NCI-H748 treated with DMSO at 0.1 percent for 48 hours (cell line): Measurements from ENCODE around the gene CANT1.
A peak's percentile ranks its signal among the peaks of the same experiment; 100 is the strongest.
"Not testable (repeated sequence)": the region's sequence is repeated elsewhere in the genome, so short reads cannot be mapped to it uniquely, and the experiment has no call there.

ENCODE experiments used
- DNase-seq: peaks from one replicate; lab custom pipeline; 2025; lab: John Stamatoyannopoulos, UW

The CANT1 gene

DNA sequence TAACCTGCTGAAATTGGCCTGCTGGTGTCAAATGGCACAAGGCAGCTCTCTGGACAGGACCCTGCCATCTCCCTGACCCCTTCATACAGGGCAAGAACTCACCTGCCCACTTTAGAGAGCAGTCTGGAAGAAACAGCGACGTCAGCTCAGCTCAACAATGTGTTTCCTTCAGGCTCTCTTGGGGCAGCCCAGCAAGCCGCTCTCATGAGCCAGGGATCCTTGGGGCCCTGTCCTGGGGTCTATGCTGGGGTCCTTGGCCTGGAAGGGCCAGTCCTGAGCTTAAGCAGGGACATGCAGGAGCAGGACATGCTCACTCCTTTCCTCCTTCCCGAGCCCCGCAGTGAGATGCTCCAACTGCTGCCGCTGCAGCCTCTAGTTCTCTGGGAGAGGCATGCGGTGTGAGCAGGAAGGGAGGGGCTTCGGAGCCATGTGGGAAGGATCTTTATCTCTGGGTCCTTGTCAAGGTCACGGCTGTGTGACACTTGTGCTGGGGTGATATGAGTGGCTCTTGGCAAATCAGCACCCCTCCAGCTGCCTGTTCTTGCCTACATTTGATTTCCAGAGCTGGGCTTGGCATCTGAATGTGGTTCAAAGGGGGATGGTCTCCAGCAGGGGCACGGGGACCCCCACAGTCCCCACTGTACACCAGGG, 17.8 kb upstream of the CANT1 start:
- no peak for DNase-seq

DNA sequence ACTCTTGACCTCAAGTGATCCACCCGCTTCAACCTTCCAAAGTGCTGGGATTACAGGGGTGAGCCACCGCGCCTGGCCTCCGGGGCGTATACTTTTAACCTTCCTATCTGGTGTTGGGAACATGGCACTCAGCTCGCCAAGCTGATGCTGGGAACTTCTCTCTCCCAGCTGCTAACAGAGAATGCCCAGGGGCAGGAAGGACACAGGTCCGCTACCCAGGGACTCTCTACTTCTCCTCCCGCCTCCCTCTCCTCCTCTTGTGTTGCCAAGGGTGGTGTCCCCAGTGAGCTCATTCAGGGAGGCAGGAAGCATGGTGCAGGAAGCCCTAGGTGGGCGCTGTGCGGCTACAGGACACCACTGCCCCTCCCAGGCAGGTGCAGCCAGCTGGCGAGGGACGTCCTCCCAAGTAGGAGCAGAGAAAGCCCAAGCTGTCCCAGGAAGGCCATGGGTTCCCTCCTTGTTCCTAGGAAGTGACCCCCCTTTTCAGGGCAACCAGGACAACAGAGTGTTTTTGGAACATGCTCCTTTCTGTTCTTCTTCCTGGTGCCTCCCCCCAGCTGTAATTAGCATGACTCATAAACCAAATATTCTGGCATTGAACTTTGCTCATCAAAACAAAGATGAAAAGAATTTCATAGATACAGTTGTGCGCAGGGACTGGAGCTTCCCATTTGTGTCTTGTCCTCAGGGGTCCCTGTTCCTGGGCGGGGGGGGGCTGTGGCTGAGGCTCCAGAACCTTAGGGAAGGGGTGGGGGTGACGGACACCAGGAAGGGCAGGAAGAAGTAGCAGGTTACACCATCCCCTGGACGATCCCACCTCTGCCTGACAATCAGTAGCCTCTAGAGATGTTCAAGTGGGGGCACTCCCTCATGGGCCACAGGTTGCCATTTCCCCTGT, 17.1 kb upstream of the CANT1 start:
- no peak for DNase-seq

DNA sequence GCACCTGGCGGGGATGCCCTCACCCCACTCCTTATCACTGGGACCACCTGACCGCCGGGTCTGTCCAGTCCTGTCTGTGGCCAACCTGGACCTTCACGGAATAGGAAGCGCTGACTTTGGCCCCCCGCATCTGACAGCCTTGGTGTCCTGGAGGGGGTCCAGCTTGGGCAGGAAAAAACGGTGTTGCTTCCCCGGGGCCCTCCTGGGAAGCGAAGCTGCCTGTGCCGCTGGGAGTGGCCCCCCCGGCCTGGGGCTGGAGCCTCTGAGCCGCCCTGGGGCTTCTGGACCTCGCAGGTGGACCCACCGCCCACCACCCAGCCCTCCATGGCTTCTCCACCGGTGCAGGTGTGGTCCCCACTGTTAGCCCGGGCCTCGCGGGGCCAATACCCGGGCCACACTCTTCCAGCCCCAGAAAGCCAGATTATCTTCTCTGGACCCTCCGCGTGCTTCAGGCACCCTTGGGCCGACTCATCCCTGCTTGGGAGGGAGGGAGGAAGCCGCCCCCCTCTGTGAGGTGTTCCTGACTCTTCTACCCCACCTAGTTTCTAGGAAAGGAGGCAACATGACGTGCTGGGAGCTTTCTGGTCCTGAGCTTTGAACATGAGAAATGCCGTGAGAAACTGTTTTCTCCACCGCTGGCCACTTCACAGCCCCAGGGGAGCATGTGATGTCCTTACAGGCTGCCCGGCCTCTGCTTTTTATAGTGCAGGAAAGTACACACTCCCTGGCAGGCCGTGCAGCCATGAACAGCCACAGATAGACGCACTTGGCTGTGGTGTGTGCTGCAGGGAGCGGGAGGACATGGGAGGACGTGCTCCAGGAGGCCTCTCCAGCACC, 15.6 kb upstream of the CANT1 start:
- no peak for DNase-seq

DNA sequence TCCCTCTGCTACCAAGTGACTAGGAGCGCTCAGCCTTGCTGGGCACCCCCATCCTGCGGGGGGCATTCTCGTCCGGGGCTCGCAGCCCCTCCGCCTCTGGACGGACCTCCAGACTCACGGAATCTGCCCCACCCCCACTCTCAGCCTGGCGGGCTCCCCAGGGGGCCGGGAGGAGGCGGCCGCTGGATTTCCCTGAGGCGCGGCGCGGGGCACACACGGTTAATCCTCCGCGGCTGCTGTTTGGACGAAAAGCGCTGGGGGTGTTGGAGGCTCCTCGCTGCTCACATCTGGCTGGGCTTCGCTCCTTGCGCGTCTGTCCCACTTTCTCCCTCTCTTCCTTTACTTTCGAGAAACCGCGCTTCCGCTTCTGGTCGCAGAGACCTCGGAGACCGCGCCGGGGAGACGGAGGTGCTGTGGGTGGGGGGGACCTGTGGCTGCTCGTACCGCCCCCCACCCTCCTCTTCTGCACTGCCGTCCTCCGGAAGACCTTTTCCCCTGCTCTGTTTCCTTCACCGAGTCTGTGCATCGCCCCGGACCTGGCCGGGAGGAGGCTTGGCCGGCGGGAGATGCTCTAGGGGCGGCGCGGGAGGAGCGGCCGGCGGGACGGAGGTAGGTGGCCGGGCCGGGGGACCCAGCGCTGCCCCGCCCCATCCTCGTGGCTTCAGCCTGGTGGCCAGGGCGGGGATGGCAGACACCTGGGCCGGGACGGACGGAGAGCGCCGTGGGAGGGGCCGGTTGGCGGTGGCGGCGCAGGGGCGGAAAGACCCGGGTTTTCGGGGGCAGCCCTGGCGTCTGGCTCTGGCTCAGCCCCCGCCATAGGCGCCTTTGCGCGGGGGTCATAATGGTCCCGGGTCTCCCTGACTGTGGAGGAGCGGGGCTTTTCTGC, 14.6 kb upstream of the CANT1 start, which contains the start of gene C1QTNF1:
C1QTNF1 (plus strand) TSS at position 284 of the 886 bp plus-strand sequence. CDS start 19,800 bp downstream, outside the sequence.
- no peak for DNase-seq

DNA sequence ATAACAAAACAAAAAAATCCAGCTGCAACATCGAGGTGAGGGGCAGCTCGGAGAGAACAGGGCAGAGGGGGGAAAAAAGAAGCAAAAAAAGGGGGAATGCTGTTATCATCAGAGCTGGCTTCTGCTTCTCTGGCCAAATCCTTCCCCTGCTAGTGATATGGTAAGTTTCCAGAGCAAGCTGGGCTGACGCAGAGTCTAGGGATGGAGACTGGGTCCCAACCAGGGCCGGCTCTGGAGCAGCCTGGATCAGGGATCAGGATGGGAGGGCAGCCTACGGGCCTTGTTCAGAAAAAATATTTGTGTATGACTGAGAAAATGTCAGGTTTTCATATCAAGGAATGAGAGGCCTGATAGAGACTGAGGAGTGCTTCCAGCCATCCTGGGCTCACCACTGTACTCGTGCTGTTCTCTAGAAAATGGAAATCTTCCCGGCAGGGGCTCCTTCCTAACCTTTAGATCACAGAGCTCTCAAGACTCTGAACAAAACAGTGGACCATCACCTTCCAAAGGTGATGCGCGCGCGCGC, 13.7 kb upstream of the CANT1 start:
- no peak for DNase-seq

DNA sequence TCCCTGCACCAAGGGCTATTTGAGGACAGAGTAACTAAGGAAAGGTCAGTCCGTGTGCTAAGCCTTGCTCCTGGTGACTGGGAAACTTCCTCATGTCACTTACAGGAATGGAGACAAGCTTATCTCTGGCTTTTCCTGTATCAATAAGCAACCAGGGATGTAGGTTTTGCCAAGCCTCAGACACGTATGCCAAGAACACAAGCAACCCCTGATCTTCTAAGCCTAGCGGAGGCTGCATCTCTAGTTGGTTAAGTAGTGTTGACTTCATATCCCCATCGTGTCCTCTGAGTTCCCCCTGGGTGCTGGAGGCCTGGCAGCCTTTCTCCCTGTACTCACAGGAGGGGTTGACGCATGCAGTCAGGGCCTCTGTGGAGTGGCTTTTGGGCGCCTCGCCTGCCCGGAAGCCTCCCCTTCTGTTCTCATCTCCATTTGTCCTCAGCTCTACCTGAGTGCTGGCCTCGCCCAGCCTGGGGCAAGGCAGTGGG, 13.0 kb upstream of the CANT1 start:
- DNase-seq = no peak

DNA sequence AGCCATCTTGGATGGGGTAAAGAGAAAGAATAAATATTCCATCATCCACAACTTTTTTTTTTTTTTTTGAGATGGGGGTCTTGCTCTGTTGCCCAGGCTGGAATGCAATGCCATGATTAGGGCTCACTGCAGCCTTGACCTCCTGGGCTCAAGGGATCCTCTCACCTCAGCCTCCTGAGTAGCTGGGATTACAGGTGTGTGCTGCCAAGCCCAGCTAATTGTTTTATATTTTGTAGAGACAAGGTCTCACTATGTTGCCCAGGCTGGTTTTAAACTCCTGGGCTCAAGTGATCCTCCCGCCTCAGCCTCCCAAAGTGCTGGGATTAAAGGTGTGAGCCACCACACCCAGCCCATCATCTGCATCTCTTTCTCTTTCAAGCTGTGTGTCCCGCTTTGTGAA, 12.4 kb upstream of the CANT1 start:
- DNase-seq = not testable (repeated sequence)

DNA sequence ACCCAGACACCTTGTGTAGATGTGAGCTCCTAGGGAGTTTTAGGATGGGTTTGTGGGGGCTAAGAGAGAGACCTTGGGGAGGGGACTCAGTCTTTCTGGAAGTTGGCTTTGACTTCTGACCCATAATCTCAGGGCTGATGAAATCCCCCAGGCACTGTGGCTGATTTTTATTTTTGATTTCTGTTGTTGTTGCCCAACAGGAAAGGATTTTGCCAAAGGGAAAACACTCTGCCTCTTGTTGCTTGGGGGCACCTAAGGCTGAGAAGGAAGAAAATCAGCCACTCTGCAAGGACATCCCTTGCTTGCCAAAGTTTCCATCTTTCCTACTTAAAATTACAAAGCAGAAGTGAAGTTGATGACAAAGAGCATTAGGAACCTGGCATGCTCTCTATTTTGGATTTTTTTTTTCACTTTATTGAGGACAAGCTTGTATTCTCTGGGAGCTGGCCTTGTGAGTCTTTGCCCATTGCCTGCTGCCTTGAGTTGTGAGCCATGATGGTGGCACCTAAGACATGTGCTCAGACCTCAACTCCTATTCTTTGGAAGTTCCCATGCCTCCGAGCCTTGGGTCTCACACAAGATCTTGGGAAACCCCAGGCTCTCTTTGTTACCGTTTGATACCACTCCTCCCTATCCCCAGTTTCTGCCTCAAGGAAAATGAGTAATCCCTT, 11.2 kb upstream of the CANT1 start:
- no peak for DNase-seq

DNA sequence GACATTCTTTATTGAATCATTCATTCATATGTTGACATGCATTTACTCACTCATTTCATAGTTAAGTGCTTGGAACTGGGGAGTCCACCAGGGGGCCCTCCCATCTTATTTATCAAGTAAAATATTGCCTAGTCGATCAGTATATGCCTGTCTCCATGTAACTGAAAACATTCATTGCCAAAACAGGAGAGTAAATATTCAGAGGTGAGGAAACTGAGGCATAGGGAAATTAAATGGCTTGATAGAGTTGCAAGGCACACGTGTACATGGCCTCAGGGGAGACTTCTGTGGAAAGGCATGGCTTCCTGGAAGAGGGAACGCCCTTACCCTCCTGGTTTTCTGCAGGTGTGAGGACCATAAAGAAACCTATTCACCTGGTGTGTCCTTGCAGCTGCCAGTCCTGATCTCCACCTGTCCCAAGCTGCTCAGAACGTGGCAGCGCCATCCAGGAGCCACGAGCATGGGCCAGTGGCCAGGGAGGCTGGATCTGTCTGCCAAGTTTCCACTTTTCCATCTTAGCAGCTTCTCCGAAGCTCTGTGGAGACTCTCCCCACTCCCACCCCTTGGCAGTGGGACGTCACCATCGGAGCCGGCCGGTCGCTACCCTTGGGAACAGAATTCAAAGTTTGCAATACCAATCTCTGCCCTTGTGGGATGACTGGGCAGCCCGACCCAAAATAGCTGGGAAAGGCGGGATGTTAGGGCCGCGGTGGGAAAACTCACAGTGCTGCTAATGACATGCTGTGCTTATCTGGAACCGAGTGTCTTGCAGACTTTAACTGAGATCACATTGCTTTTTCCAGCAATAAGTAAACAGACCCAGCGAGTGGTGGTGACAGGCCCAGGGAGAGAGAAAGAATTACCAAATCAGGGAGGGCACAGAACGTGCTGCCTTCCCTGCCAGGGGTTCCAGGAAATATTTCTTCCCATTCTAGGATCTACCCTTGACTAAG, 10.3 kb upstream of the CANT1 start:
- DNase-seq = peak; percentile 10

DNA sequence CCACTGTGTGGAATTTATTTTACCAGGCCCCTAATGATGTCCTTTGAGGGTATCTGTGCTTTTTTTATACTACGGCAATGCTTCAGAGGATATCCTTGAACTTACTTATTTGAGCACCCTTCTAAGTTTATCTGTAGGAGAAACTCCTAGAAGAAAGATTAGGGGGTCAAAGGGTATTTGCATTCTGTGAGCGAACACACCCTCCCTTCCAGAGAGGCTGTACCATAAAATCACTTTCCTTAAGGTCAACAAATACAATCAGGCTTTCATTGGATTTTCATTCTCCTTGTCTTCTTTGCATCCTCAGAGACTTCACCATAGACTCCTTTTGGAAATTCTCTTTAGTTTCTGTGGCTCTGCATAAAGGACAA, 9.7 kb upstream of the CANT1 start:
- DNase-seq = no peak

DNA sequence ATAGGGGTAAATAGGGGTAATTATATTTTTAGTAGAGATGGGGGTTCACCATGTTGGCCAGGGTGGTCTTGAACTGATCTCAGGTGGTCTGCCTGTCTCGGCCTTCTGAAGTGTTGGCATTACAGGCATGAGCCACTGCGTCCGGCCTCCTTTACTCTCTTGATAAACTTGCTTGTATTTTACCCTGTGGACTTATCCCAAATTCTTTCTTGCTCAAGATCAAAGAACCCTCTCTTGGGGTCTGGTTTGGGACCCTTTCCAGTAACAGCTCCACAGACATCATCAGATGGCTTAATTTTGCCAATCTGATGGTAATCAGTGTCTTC, 8.8 kb upstream of the CANT1 start:
- DNase-seq = no peak

DNA sequence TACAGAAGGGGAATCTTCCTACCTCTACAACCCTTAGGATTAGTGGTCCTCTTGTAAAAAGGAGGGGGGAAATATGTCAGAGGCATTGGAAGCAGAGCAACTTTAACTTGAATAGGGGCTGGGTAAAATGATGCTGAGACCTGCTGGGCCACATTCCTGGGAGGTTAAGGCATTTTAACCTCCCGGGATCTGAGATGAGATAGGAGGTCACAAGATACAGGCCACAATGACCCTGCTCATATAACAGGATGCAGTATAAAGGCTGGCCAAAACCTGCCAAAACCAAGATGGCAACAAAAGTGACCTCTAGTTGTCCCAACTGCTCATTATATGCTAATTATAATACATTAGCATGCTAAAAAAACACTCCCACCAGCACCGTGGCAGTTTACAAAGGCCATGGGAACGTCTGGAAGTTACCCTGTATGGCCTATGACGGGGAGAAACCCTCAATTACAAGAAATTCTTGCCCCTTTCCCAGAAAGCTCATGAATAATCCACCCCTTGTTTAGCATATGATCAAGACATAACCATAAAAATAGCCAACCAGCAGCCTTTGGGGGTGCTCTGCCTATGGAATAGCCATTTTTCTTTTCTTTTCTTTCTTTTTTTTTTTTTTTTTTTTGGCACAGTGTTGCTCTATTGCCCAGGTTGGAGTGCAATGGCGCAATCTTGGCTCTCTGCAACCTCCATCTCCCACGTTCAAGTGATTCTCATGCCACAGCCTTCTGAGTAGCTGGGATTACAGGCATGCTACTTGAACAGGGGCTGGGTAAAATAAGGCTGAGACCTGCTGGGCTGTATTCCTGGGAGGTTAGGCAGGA, 8.2 kb upstream of the CANT1 start:
- DNase-seq = no peak

DNA sequence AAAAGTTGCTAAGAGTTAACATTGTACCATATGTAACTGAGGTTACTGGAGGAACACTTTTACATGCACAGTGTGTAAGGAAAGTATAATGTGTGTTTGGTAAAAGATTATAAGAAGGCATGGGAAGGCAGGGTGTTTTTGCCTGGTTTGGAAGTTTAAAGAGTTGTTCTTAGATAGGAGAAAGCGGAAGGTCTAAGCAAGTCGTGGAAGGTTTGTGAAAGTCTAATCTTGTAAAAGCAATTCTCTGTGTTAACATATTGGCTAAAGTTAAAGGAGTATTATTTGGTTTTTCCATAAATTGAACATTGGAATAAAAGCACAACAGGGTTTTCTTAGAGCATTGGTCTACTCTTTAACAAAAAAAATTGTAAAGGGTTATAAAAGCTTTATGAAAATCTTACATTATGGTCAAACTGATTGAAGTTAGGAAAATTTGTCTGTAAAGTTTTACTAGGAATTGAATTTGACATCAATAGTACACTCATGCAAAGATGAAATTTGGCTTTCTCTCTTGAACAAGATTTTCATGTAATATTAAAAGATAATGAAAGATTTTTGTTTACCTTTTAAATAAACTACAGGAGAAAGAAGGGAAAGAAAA, 4.7 kb upstream of the CANT1 start:
- DNase-seq = no peak

DNA sequence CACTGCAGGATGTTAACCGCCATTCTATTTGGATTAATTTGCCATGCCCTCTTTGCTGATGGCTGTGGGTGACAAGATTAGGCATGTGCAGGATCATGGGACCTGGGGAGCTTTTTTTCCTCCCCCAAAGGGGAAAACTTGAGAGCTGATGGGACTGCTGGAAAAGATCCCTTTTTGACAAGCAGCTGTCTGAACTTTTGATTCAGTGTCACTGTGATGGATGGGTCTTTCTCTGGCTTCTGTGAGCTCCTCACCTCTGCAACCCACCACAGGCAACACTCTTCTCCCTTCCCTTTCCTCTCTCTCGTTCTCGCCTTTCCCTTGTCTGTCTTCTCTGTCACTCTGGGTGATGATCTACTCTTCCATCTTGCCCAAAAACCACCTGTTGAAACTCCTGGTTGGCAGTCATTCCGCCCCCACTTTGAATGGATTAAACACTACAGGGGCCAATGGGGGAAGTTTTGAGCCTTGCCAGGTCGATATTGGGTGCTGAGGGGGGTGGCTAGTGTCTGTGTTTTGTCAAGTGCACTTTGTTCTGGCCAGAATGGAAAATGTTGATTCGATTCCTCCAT, 3.1 kb upstream of the CANT1 start:
- no peak for DNase-seq

DNA sequence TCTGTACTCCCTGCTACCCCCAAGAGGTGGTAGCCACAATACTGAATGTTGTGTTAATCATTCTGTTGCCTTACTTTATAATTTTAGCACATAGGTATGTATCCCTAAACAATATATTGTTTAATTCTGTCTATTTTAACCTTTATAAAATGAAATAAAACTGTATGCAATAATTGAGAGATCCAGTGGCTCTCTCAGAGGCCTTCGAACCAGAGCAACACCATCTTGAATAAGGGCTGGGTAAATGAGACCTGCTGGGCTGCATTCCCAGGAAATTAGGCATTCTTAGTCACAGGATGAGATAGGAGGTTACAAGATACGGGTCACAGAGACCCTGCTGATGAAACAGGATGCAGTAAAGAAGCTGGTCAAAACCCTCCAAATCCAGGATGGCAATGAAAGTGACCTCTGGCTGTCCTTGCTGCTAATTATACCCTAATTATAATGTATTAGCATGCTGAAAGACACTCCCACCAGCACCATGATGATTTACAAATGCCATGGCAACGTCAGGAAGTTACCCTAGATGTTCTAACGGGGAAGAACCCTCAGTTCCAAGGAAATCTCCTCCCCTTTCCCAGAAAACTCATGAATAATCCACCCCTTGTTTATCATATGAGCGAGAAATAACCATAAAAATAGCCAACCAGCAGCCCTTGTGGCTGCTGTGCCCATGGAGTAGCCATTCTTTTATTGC, 2.0 kb upstream of the CANT1 start:
- no peak for DNase-seq

DNA sequence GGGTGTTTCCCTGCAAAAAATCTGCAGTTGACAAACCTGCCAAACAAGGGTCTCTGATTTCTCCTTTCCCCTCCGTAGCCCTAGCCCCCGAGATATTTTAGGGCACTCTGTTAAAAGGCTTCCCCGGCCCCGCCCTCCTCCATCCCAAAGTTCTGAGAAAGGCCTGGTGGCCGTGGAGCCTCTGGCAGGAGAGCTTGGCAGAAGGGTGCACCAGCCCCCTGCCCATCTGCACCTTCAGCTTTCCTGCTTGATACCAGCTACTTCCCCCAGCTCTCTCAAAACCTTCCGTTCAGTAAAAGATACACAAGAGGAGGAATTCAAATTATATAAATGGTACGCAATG, 711 bp upstream of the CANT1 start:
- no peak for DNase-seq

DNA sequence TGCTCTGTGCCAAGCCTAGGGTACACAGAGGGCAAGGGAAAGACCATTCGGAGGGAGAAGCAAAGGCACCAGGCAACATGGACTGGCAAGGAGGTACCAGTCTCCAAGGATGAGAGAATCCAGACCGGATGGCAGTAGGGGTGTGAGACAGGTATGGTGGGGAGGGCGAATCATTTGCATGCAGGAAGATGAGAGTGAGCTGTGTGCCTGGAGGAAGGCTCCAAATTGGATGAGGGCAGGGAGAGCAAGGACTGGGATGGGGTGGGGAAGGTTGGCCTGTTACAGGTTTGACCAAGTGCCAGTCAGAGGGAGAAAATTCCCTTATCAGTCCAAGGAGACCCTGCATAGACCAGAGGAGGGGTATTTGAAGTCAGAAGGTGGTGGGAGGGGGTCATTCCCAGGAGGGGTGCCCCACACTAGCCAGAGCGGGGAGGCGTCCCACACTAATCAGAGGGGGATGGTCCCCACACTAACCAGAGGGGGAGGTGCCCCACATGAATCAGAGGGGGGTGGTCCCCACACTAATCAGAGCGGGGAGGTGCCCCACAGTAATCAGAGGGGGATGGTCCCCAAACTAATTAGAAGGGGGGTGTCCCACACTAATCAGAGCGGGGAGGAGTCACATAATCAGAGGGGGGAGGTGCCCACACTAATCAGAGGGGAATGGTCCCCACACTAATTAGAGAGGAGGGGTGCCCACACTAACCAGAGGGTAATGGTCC, 737 bp downstream of the CANT1 start:
- DNase-seq = no peak
